Effector memory CD4-positive, alpha-beta T cell (primary cell): ENCODE results near the gene ALOXE3.

Source experiments
- DNase-seq, 3 donors: peaks; one replicate each; pipeline ENCODE4 v3.0.0-alpha.2; 2020
- H3K27ac ChIP-seq: 2 replicates; pipeline ENCODE4 v1.7.0; 2013; ENCODE audit warnings: mild to moderate bottlenecking, low read length, moderate library complexity; ENCODE audit not compliant: insufficient read depth, poor library complexity, severe bottlenecking
- H3K27me3 ChIP-seq: replicated peaks from 2 replicates; pipeline ENCODE4 v1.7.0; 2013; ENCODE audit warnings: mild to moderate bottlenecking, low read length; ENCODE audit not compliant: insufficient read depth, control insufficient read depth, poor library complexity, severe bottlenecking
- H3K36me3 ChIP-seq: 2 replicates; pipeline ENCODE4 v1.7.0; 2013; ENCODE audit warnings: mild to moderate bottlenecking, low read length, moderate library complexity; ENCODE audit not compliant: control insufficient read depth, insufficient read depth
- H3K4me1 ChIP-seq: 2 replicates; pipeline ENCODE4 v1.7.0; 2013; ENCODE audit warnings: low read length, mild to moderate bottlenecking; ENCODE audit not compliant: control insufficient read depth, insufficient read depth, poor library complexity, severe bottlenecking
- H3K4me3 ChIP-seq: 2 replicates; pipeline ENCODE4 v1.7.0; 2013; ENCODE audit warnings: low read length, low read depth, mild to moderate bottlenecking; ENCODE audit not compliant: insufficient read depth, poor library complexity, severe bottlenecking
- H3K9me3 ChIP-seq: 2 replicates; pipeline ENCODE4 v1.7.0; 2013; ENCODE audit warnings: mild to moderate bottlenecking, low read length, moderate library complexity; ENCODE audit not compliant: control insufficient read depth

The ALOXE3 gene

DNA sequence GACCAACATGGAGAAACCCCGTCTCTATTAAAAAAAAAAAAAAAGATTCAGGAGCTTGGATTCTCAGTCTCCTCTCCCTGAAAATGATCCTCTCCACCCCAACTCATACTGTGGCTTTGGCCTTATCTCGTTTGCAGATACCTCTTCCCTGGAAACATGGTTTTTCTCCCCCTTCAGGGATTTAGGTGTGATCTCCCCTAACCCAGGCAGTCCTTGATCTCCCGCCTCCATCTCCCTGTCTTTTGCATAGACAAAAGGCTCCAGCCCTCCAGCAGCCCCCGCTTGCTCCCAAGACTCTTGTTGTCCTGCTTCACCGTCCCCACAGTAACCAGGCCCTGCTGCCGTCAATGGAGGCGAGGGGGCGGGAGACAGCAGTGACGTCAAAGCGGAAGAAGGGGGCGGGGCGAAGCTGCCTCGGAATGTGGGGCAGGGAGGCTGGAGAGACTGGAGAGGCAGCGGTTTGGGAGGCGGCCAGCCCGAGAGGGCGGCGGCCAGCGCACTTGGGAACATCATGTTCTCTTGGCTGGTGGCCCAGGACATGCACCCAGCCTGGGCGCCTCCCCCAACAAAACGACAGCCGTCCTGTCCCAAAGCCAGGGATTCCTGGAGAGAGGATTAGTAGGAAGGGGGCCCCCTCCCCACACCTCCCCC is 35.8 kb upstream of the ALOXE3 start:
- peak; percentile 92 to 93 (median 93) for DNase-seq
- H3K4me3 ChIP-seq = peak overlapping the region; percentile 94
- H3K4me1 ChIP-seq = peaks cover 62% of the 10 kb centered on the region

DNA sequence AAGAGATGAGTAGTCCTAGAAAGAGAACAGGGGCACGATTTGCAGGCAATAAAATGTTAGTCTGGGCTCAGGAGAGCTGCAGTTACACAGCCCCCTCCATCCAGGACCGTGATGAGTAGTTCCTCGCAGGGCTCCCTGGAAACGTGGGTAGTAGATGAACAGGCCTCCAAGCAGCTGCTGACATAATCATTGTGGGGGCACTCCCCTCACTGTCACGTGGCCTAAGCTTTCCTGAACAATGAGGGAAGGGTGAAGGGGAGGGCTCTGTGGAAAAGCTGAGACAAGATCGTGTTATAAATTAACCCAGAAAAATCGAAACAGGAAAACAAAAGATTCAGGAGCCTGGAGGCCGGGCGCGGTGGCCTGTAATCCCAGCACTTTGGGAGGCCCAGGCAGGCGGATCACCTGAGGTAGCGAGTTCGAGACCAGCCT is 35.2 kb upstream of the ALOXE3 start:
- Histone ChIP-seq H3K4me1 (peaks cover 62% of the 10 kb centered on the region), H3K27ac (peak overlapping the region; percentile 100), H3K27me3 (no peaks in the 10 kb centered on the region), H3K9me3 (no peaks in the 10 kb centered on the region), H3K4me3 (peak overlapping the region; percentile 94), H3K36me3 (peaks cover 26% of the 10 kb centered on the region)
- peak in 1 of 3 donors; percentile 35 for DNase-seq

More for the DNA sequence above, 35.8 kb upstream of the ALOXE3 start:
- Histone ChIP-seq H3K27ac (peak overlapping the region; percentile 100), H3K9me3 (no peaks in the 10 kb centered on the region), H3K36me3 (peaks cover 23% of the 10 kb centered on the region), H3K27me3 (no peaks in the 10 kb centered on the region)

DNA sequence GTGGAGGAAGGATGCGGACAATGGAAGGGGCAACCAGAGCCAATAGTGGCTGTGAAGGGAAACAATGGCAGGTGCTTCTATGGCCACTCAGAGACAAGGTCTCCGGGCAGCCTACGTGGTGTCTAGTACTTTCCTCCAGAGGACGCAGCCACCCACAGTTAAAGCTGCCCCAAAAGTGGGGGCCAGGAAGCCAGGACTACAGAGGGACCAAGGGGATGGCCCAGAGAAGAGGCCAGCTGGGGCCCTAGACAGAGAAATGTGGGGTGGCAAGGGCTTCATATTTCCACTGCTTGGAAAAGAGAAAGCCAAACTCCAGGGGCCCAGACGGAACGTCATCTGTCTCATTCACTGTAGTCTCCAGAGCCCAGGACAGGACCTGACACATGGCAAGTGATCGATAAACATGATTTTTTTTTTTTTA is 34.7 kb upstream of the ALOXE3 start:
- Histone ChIP-seq H3K4me1 (peaks cover 62% of the 10 kb centered on the region), H3K27ac (peak overlapping the region; percentile 100), H3K9me3 (no peaks in the 10 kb centered on the region), H3K36me3 (peaks cover 26% of the 10 kb centered on the region), H3K27me3 (no peaks in the 10 kb centered on the region), H3K4me3 (peak overlapping the region; percentile 54)
- no peak for DNase-seq

DNA sequence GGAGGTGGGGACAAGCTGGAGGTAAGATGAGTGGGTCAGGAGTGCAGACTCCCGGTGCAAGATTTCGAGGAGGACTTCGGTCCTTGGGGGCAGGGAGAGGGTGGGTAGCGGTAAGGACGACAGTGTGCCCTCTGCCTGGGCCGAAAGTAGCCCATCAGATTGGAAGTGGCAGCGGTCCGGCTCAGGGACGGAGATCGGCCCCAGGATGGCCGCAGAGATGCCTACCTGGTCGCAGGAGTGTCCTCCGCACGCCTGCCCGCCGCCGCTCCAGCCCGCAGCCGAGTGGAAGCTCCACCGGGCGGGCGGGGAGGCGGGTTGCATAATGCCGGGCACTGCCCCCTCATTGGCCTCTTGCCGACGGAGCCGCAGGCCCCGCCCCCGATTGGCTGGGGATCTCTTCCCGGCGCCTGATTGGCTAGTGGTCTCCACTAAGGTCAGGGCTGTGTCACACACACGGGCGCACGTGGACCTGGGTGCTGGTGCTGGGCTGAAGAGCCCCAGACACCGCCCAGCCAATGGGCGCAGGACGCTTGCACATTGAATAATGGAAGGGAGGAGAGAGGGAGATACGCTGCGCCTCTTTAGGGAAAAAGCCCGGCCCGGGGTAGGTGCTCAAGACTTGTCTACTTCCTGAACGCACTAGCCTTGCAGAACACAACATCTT is 33.9 kb upstream of the ALOXE3 start, which contains the start of gene PER1:
PER1 (minus strand) TSS at position 293 of the 664 bp plus-strand sequence. CDS start 1,698 bp downstream, outside the sequence.
- H3K4me1 ChIP-seq = peaks cover 62% of the 10 kb centered on the region
- peak; percentile 82 to 86 (median 85) for DNase-seq
- peak within 1 kb of the TSS; percentile 100 for H3K27ac ChIP-seq
- H3K27me3 ChIP-seq = no peaks in the 10 kb centered on the region
- H3K9me3 ChIP-seq = no peaks in the 10 kb centered on the region
- H3K36me3 ChIP-seq = peaks cover 34% of the 10 kb centered on the region
- peak within 1 kb of the TSS; percentile 54 for H3K4me3 ChIP-seq

DNA sequence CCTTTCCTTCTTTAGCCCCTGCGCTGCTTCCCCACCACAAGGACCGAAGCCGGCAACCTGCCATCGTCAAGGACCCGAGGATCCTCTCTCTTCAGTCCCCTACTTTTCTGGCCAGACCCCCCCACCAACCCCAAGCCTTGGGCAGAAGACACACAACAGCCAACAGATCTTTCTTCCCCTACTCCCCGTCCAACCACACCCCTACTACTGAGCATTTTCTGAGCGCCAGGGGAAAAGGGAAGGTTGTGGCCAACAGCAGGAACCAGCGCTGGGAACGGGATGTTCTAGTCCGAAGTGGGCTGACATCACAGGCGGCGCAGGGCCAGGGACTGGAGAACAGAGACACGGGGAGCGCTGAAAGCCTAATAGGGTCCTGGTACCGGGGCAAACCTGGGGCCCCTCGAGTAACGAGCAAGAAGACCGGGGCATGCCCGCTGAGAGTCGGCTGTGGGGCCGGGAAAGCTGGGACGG is 33.4 kb upstream of the ALOXE3 start:
- peak overlapping the region; percentile 54 for H3K4me3 ChIP-seq
- peaks cover 39% of the 10 kb centered on the region for H3K36me3 ChIP-seq
- no peaks in the 10 kb centered on the region for H3K9me3 ChIP-seq
- peak in 1 of 3 donors; percentile 42 for DNase-seq
- peaks cover 56% of the 10 kb centered on the region for H3K4me1 ChIP-seq
- peak overlapping the region; percentile 100 for H3K27ac ChIP-seq
- no peaks in the 10 kb centered on the region for H3K27me3 ChIP-seq

DNA sequence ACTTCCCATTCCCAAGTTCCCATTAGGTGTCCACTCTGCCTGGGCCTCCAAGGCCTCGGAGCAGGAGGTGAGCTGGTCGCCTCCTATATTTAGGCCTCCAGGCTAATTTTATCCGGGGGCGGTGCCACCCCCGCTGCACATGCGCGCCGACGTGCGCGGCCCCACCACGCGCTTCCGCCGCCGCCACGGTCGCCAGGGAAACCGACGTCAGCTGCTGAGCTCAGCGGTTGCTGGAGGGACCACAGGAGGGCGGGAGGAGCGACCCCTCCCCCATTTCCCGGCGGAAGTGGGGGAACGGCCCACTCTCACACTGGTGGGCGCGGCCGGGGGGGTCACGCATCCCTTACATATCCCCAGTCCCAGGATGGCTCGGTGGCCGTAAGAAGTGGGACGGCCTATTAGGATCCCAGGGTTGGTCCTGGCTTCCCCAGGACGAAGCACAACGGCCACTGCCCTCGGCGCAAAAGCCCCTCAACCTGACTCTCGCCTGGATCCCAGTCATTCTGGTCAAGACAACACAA is 32.9 kb upstream of the ALOXE3 start:
- H3K36me3 ChIP-seq = peaks cover 44% of the 10 kb centered on the region
- DNase-seq = peak; percentile 85 to 87 (median 87)
- H3K4me3 ChIP-seq = peak overlapping the region; percentile 54
- H3K4me1 ChIP-seq = peaks cover 55% of the 10 kb centered on the region
- H3K9me3 ChIP-seq = no peaks in the 10 kb centered on the region
- peak overlapping the region; percentile 100 for H3K27ac ChIP-seq
- no peaks in the 10 kb centered on the region for H3K27me3 ChIP-seq

DNA sequence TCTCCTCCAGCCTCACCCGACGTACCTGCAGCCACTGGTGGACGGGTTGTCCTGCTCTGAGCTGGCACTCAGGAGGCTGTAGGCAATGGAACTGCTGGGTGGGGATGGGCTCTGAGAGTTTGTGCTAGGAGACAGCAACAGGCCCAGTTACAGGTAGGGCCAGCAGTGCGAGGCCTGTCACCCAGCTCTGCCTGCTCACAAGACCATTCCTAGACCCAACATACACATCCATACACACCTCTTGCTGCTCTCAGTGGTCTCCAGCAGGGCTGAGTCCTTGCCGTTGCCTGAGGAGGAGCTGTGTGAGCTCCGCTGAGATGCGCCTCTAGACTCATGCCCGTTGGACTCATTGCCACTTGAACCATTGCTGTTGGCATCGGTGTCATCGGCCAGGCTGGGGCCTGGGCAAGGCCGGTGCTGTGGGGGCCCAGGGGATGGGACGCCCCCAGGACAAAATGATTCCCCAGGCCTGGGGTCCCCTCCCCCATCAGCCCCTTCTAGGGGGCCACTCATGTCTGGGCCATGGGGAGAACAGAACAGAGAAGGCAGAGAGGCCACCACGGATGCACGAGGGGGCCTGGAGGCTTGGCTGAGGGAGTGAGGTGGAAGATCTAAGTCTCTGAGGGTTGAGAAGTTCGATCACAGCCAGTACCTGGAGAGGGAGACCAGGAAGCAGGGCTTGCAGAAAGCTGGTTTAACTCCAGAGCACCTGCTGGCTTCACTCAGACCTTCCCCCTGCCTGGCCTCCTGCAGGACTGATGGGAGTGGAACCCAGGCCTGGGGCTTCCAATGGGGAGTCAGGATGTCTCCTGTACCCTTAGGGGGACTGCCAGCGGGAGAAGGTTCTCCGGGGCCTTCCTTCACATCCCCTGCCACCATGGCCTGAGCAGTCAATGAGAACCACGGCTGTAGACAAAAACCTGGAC is 32.1 kb upstream of the ALOXE3 start:
- Histone ChIP-seq H3K36me3 (peaks cover 52% of the 10 kb centered on the region), H3K4me1 (peaks cover 52% of the 10 kb centered on the region), H3K27me3 (no peaks in the 10 kb centered on the region), H3K9me3 (no peaks in the 10 kb centered on the region), H3K27ac (peak overlapping the region; percentile 100), H3K4me3 (peak overlapping the region; percentile 54)
- DNase-seq = no peak

DNA sequence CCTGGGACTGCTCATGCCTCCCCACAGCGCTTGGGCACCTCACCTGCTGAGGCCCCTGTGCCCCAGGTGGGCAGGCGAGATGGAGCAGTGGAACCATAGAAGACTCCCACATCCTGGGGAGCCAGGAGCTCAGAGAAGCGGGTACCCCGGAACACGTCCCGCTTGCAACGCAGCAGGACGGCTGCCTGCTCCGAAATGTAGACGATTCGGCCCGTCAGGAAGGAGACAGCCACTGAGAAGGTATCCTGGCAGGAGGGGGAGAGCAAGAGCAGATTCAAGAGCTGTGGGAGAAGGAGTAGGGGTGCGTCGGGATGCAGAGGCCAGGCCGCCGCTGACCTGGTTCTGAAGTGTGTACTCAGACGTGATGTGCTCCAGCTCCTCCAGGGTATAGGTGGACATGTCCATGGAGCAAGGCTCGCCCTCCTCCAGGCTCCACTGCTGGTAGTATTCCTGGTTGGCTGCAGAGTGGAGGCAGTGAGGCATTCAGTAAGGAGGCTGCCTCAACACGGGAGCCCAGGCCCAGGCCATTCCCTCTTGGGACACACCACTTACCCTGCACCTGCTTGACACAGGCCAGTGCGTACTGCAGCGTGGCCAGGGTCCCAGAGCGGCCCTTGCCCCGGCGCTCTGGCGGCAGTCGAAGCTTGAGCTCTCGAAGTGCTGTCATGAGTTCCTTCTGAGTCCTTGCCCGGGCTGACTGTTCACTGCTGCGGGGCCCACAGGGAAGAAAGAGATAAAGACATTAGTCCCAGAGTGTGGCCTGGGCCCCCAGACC is 31.3 kb upstream of the ALOXE3 start:
- no peak for DNase-seq
- Histone ChIP-seq H3K4me3 (no peak overlapping the region), H3K27me3 (no peaks in the 10 kb centered on the region), H3K36me3 (peaks cover 58% of the 10 kb centered on the region), H3K9me3 (no peaks in the 10 kb centered on the region), H3K27ac (peak overlapping the region; percentile 100), H3K4me1 (peaks cover 44% of the 10 kb centered on the region)

DNA sequence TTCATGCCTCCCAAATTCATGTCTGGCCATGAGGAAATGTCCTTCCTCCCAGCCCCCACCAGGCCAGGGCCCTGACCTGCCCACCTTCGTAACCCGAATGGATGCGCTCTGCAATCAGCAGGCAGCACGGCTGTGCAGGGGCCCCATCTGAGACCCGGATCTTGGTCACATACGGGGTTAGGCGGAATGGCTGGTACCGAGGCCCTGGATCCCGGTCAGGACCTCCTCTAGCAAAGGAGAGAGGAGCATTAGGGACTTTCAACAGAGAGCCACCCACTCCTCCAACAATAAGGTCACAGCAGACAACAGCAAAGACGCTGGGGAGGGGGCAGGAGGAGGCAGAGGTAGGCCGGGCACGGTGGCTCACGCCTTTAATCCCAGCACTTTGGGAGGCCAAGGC is 30.2 kb upstream of the ALOXE3 start:
- no peak overlapping the region for H3K4me3 ChIP-seq
- no peaks in the 10 kb centered on the region for H3K9me3 ChIP-seq
- H3K27ac ChIP-seq = no peak overlapping the region
- H3K27me3 ChIP-seq = no peaks in the 10 kb centered on the region
- H3K36me3 ChIP-seq = peaks cover 68% of the 10 kb centered on the region
- DNase-seq = no peak
- peaks cover 35% of the 10 kb centered on the region for H3K4me1 ChIP-seq
